Spleen (tissue), 7 donors: ENCODE data around the gene RAD23B.

Experiments
- CTCF ChIP-seq, 11 experiments: fragments of 200-600 bp in 7 of 11; fragments of 450-650 bp in 4 of 11; sonication (generic) in 4 of 11; IDR thresholded peaks in 8 of 11; conservative IDR thresholded peaks in 3 of 11; 1 replicate in 7 of 11; 2 replicates in 4 of 11; pipeline versions ENCODE4 v1.4.0 to v1.8.0; 2016 to 2021; ENCODE audit warnings: antibody characterized with exemption in 11 of 11, inconsistent platforms in 4 of 11, mild to moderate bottlenecking in 1 of 11
- POLR2A ChIP-seq, 3 donors: fragments of 450-650 bp; IDR thresholded peaks; one replicate each; pipeline ENCODE4 v1.5.1; 2017; ENCODE audit warnings: antibody characterized with exemption in 3 of 3, mild to moderate bottlenecking in 1 of 3
- POLR2AphosphoS5 ChIP-seq, 3 donors: sonication (generic); formaldehyde crosslinking; IDR thresholded peaks; one replicate each; pipeline ENCODE4 v1.5.1; 2017; ENCODE audit warnings: antibody characterized with exemption in 3 of 3
- donor health status: DM: no; HTN: no; CAD: no; lungs with moderate emphysema.
- donor health status: DM: no; HTN: no; CAD: no.
- donor health status: DM: no; HTN: no; CAD: no.

- TF ChIP-seq CTCF (IDR thresholded peaks at IDR 0.05 in 8 of 11, conservative IDR thresholded peaks at IDR 0.05 in 3 of 11): peak in 4 of 11 experiments; percentile 4 to 48 (median 28)
- peak; percentile 97 to 98 (median 97) for TF ChIP-seq POLR2AphosphoS5 (IDR thresholded peaks at IDR 0.05)
- TF ChIP-seq POLR2A (IDR thresholded peaks at IDR 0.05): peak in 2 of 3 donors; percentile 48 to 76
Measured at GRCh38 chr9:107282759-107283622, at the start of gene RAD23B.
